PC-3 (cell line): ENCODE data around the gene CARMIL1. TPM values are rescaled to one million over a fixed set of nuclear protein-coding genes. Genes with fewer than 3 reads are reported as not detected.
"Not testable (repeated sequence)": the region's sequence is repeated elsewhere in the genome, so short reads cannot be mapped to it uniquely, and the experiment has no call there.

Source experiments
- ATAC-seq: fragments of 200-7000 bp; cut with Tn5 transposase; 2 replicates; pipeline ENCODE4 v1.9.1; 2020; ENCODE audit warnings: mild to moderate bottlenecking, moderate library complexity
- BruUV-seq: library from RNA; stranded (reverse); fragments of 400-500 nt; replicated peaks from 2 replicates; lab custom pipeline; 2021; lab: Mats Ljungman, UMichigan
- CTCF ChIA-PET: fragments of 300-600 bp; sonication (Branson Sonifier 250); formaldehyde crosslinking; loops from one replicate; lab custom pipeline; 2022; ENCODE audit warnings: antibody characterized with exemption; lab: Charles Lee
- POLR2A ChIA-PET: fragments of 300-600 bp; sonication (Branson Sonifier 250); formaldehyde crosslinking; loops from one replicate; lab custom pipeline; 2022; ENCODE audit warnings: antibody characterized with exemption; ENCODE audit not compliant: unreplicated experiment; lab: Charles Lee
- DNase-seq: peaks from one replicate; pipeline ENCODE4 v3.0.0-alpha.2; 2015
- H2AFZ ChIP-seq: fragments of 300-600 bp; sonication (generic); 2 replicates; pipeline ENCODE4 v1.6.0; 2016; ENCODE audit warnings: antibody characterized with exemption, low read length
- H3F3A ChIP-seq: fragments of 300-600 bp; sonication (generic); one replicate; pipeline ENCODE4 v1.6.0; 2017; ENCODE audit warnings: antibody characterized with exemption, low read length, control low read depth, mild to moderate bottlenecking; ENCODE audit not compliant: unreplicated experiment
- H3K27ac ChIP-seq: fragments of 300-600 bp; sonication (generic); 2 replicates; pipeline ENCODE4 v1.5.1; 2016; ENCODE audit warnings: mild to moderate bottlenecking, low read length
- H3K27me3 ChIP-seq: fragments of 300-600 bp; sonication (generic); 2 replicates; pipeline ENCODE4 v1.6.1; 2016; ENCODE audit warnings: low read length, mixed read lengths
- H3K36me3 ChIP-seq: fragments of 300-600 bp; sonication (generic); 2 replicates; pipeline ENCODE4 v1.6.1; 2016; ENCODE audit warnings: low read depth, mixed run types, low read length, mixed read lengths
- H3K4me1 ChIP-seq: fragments of 300-600 bp; sonication (generic); 2 replicates; pipeline ENCODE4 v1.5.1; 2016; ENCODE audit warnings: low read length; ENCODE audit not compliant: insufficient read depth
- H3K4me2 ChIP-seq: fragments of 300-600 bp; sonication (generic); 2 replicates; pipeline ENCODE4 v1.6.0; 2016; ENCODE audit warnings: low read length
- H3K4me3 ChIP-seq: fragments of 300-600 bp; sonication (generic); 2 replicates; pipeline ENCODE4 v1.5.1; 2016; ENCODE audit warnings: mild to moderate bottlenecking, low read length, mixed read lengths
- H3K79me2 ChIP-seq: fragments of 300-600 bp; sonication (generic); 2 replicates; pipeline ENCODE4 v1.6.1; 2017; ENCODE audit warnings: low read length, mixed read lengths
- H3K9ac ChIP-seq: fragments of 300-600 bp; sonication (generic); 2 replicates; pipeline ENCODE4 v1.6.0; 2016; ENCODE audit warnings: mild to moderate bottlenecking, low read length
- H3K9me2 ChIP-seq: fragments of 300-600 bp; sonication (generic); replicated peaks from 2 replicates; pipeline ENCODE4 v1.6.1; 2016; ENCODE audit warnings: mixed run types, low read length, mixed read lengths
- H3K9me3 ChIP-seq: fragments of 300-600 bp; sonication (generic); 2 replicates; pipeline ENCODE4 v1.6.1; 2016; ENCODE audit warnings: low read length, mixed read lengths
- H4K20me1 ChIP-seq: fragments of 300-600 bp; sonication (generic); 2 replicates; pipeline ENCODE4 v1.6.1; 2016; ENCODE audit warnings: low read length, mixed read lengths
- EZH2 ChIP-seq: fragments of 300-600 bp; sonication (generic); IDR thresholded peaks from one replicate; pipeline ENCODE4 v1.6.1; 2017; ENCODE audit warnings: antibody characterized with exemption, mild to moderate bottlenecking, low read length; ENCODE audit not compliant: unreplicated experiment
- EZH2phosphoT487 ChIP-seq: fragments of 300-600 bp; sonication (generic); IDR thresholded peaks from 2 replicates; pipeline ENCODE4 v1.6.1; 2018; ENCODE audit warnings: mild to moderate bottlenecking, antibody characterized with exemption, low read length, borderline replicate concordance
- intact Hi-C: fragments of 100-400 bp; cut with micrococcal nuclease; formaldehyde crosslinking; loops from 2 replicates; pipeline ENCODE4 v1.9.0; 2023
- total RNA-seq: library from RNA; depleted of rRNA; stranded (reverse); fragments of >200 nt; gene quantifications from 2 replicates; pipeline ENCODE4 v1.2.3, GENCODE V29; 2014
- TF ChIP-seq, protein P1 (sequence below): fragments of 300-600 bp; sonication (generic); conservative IDR thresholded peaks from 2 replicates; pipeline ENCODE4 v1.5.1; 2017; ENCODE audit warnings: antibody characterized with exemption, low read depth, mild to moderate bottlenecking, low read length

Gene CARMIL1
- total RNA-seq, 1 experiment from 2014 or later = 22.0 TPM

DNA sequence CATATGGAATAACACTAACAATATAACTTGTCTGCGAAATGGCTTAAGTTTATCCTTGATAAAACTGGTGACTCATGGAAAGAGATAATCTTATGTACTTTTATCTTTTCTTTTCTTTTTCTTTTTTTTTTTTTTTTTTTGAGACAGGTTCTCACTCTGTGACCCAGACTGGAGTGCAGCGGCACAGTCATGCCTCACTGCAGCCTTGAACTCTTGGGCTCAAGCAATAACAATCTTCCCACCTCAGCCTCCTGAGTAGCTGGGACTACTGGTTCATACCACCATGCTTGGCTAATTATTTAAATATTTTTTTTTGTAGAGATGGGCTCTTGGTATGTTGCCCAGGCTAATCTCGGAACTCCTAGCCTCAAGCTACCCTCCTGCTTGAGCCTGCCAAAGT, 304.7 kb downstream of the CARMIL1 start:
- Histone ChIP-seq H4K20me1 (no peaks in the 10 kb centered on the region), H3K9me2 (no peaks in the 10 kb centered on the region), H3F3A (no peaks in the 10 kb centered on the region), H2AFZ (no peak overlapping the region), H3K79me2 (no peaks in the 10 kb centered on the region), H3K9ac (no peak overlapping the region), H3K36me3 (no peaks in the 10 kb centered on the region), H3K9me3 (no peaks in the 10 kb centered on the region), H3K4me3 (no peak overlapping the region), H3K27me3 (no peaks in the 10 kb centered on the region), H3K4me2 (no peak overlapping the region), H3K27ac (no peak overlapping the region), H3K4me1 (no peaks in the 10 kb centered on the region)
- DNase-seq = no peak
- BruUV-seq = no TSS peak
- intact Hi-C loops = no loop called here
- TF ChIP-seq EZH2phosphoT487 (no peak), EZH2 (no peak)
- TF ChIP-seq, protein P1, sequence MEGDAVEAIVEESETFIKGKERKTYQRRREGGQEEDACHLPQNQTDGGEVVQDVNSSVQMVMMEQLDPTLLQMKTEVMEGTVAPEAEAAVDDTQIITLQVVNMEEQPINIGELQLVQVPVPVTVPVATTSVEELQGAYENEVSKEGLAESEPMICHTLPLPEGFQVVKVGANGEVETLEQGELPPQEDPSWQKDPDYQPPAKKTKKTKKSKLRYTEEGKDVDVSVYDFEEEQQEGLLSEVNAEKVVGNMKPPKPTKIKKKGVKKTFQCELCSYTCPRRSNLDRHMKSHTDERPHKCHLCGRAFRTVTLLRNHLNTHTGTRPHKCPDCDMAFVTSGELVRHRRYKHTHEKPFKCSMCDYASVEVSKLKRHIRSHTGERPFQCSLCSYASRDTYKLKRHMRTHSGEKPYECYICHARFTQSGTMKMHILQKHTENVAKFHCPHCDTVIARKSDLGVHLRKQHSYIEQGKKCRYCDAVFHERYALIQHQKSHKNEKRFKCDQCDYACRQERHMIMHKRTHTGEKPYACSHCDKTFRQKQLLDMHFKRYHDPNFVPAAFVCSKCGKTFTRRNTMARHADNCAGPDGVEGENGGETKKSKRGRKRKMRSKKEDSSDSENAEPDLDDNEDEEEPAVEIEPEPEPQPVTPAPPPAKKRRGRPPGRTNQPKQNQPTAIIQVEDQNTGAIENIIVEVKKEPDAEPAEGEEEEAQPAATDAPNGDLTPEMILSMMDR = no peak
- no peak for ATAC-seq
- ChIA-PET POLR2A (no interaction called here), CTCF (no interaction called here)

DNA sequence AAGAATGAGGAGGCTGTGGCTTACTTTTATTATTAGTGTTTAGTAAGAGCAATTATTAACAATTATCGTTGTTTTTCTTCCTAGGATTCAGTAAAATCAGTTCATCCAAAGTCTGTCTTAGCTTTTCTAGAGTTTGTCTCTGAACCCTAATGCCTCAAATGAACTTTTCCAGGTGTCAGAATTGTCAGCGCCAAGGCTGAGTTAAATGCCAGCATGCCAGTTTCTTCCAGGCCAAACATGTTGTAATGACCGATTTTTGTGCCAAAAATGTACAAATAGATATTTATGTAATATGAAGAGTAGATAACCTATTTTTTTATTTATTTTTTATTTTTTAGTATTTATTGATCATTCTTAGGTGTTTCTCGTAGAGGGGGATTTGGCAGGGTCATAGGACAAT, 306.1 kb downstream of the CARMIL1 start:
- ATAC-seq (no peak), DNase-seq (no peak)
- Histone ChIP-seq H3K9ac (no peak overlapping the region), H3K27me3 (no peaks in the 10 kb centered on the region), H3K36me3 (no peaks in the 10 kb centered on the region), H3F3A (no peaks in the 10 kb centered on the region), H3K9me3 (no peaks in the 10 kb centered on the region), H2AFZ (no peak overlapping the region), H3K4me2 (no peak overlapping the region), H3K79me2 (no peaks in the 10 kb centered on the region), H3K27ac (no peak overlapping the region), H3K4me3 (no peak overlapping the region), H3K9me2 (no peaks in the 10 kb centered on the region), H4K20me1 (no peaks in the 10 kb centered on the region), H3K4me1 (no peaks in the 10 kb centered on the region)
- intact Hi-C loops = no loop called here
- no TSS peak for BruUV-seq
- TF ChIP-seq EZH2phosphoT487 (no peak), EZH2 (no peak)
- TF ChIP-seq, protein P1 = no peak
- ChIA-PET POLR2A (no interaction called here), CTCF (no interaction called here)

DNA sequence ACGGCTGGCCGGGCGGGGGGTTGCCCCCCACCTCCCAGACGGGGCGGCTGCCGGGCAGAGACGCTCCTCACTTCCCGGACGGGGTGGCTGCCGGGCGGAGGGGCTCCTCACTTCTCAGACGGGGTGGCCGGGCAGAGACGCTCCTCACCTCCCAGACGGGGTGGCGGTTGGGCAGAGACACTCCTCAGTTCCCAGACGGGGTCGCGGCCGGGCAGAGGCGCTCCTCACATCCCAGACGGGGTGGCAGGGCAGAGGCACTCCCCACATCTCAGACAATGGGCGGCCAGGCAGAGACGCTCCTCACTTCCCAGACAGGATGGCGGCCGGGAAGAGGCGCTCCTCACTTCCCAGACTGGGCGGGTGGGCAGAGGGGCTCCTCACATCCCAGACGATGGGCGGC, 306.9 kb downstream of the CARMIL1 start:
- POLR2A ChIA-PET, BruUV-seq, H3K36me3 ChIP-seq, H2AFZ ChIP-seq, H3K79me2 ChIP-seq, intact Hi-C loops, H3F3A ChIP-seq, H3K4me2 ChIP-seq, H3K4me1 ChIP-seq, H3K9me3 ChIP-seq, H3K9me2 ChIP-seq, H3K4me3 ChIP-seq, H4K20me1 ChIP-seq, DNase-seq, CTCF ChIA-PET, H3K9ac ChIP-seq, ATAC-seq, H3K27ac ChIP-seq, H3K27me3 ChIP-seq: not testable (repeated sequence)
